HL-60 (cell line): ENCODE data around the gene QRFP.

Experiments
- CTCF ChIP-seq: IDR thresholded peaks from one replicate; pipeline ENCODE4 v1.5.1; 2011; ENCODE audit warnings: low read length, control low read depth, inconsistent platforms; ENCODE audit not compliant: insufficient read depth
- GABPA ChIP-seq: IDR thresholded peaks from 2 replicates; pipeline ENCODE4 v1.6.1; 2012; ENCODE audit warnings: low read depth
- POLR2AphosphoS5 ChIP-seq: IDR thresholded peaks from 2 replicates; pipeline ENCODE4 v1.6.1; 2012; ENCODE audit warnings: low read depth
- REST ChIP-seq: IDR thresholded peaks from 2 replicates; pipeline ENCODE4 v1.6.1; 2012; ENCODE audit warnings: low read depth; ENCODE audit not compliant: insufficient replicate concordance

- TF ChIP-seq CTCF (no peak), REST (no peak), GABPA (no peak), POLR2AphosphoS5 (no peak)
Observed at GRCh38 chr9:130883479-130883878, 13.1 kb downstream of the QRFP start.
